Aorta (tissue), 5 donors: ENCODE measurements around the gene ZNF593. TPM values are rescaled to one million over a fixed set of nuclear protein-coding genes. Genes with fewer than 3 reads are reported as not detected.

Experiments
- ATAC-seq: fragments of 200-7000 bp; cut with Tn5 transposase; one replicate; pipeline ENCODE4 v1.9.1; 2022; ENCODE audit warnings: moderate library complexity; ENCODE audit not compliant: low FRiP score
- DNase-seq, 2 donors: peaks; one replicate each; pipeline ENCODE4 v3.0.0-alpha.2; 2020
- H3K27ac ChIP-seq, 2 donors: one replicate each; pipeline ENCODE4 v1.5.1; 2013; ENCODE audit warnings: low read length in 2 of 2, mild to moderate bottlenecking in 2 of 2, moderate library complexity in 2 of 2, control low read depth in 1 of 2, inconsistent platforms in 1 of 2, low read depth in 1 of 2
- H3K27me3 ChIP-seq, 2 donors: one replicate each; pipeline ENCODE4 v1.6.1; 2013; ENCODE audit warnings: control low read depth in 1 of 2, low read length in 1 of 2, mild to moderate bottlenecking in 1 of 2, moderate library complexity in 1 of 2; ENCODE audit not compliant: insufficient read depth in 2 of 2, control insufficient read depth in 1 of 2
- H3K36me3 ChIP-seq, 2 donors: one replicate each; pipeline ENCODE4 v1.6.1; 2013; ENCODE audit warnings: control low read depth in 1 of 2, low read length in 1 of 2, mild to moderate bottlenecking in 1 of 2; ENCODE audit not compliant: insufficient read depth in 2 of 2, control insufficient read depth in 1 of 2
- H3K4me1 ChIP-seq, 2 donors: one replicate each; pipeline ENCODE4 v1.6.1; 2013; ENCODE audit warnings: low read length in 2 of 2, control low read depth in 1 of 2, mild to moderate bottlenecking in 1 of 2, moderate library complexity in 1 of 2; ENCODE audit not compliant: insufficient read depth in 2 of 2, control insufficient read depth in 1 of 2
- H3K4me3 ChIP-seq, 2 donors: one replicate each; pipeline ENCODE4 v1.5.1; 2013; ENCODE audit warnings: low read length in 2 of 2, control low read depth in 1 of 2, mild to moderate bottlenecking in 1 of 2
- H3K9me3 ChIP-seq: one replicate; pipeline ENCODE4 v1.6.1; 2013; ENCODE audit warnings: mild to moderate bottlenecking, low read length; ENCODE audit not compliant: control insufficient read depth
- WGBS, 2 donors: extraction: QIAGEN DNeasy Blood & Tissue Kit; methylation state at CpG; one replicate each; pipeline ENCODE4 v1.1.7; 2013; 5-methylcytosine and 5-hydroxymethylcytosine counted together
- intact Hi-C, 2 donors: fragments of 100-400 bp; cut with DNase I; formaldehyde crosslinking; loops; one replicate each; pipeline versions ENCODE4 v1.14.2 to v1.15.0; 2022
- long read RNA-seq, 2 donors: library from polyadenylated mRNA; unstranded; transcript quantifications; one replicate each; pipeline ENCODE4 v2.0.0, GENCODE V29; 2020 to 2021
- polyA plus RNA-seq, 2 donors: library from polyadenylated mRNA; stranded (reverse); fragments of 200-250 nt; gene quantifications; one replicate each; pipeline ENCODE4 v1.2.3, GENCODE V29; 2013
- total RNA-seq, 2 donors: library from RNA; stranded (reverse); fragmentation: NEBNext Ultra II Directional; extraction: Animal tissue kit (Norgen Biotek cat#: 25700); gene quantifications; one replicate each; pipeline ENCODE4 v1.2.1, GENCODE V29; 2021
- donor health status: healthy with polysubstance abuse.
- donor health status: Bipolar disorder and iron deficiency.
- donor health status: DM: no; HTN: no; CAD: no.
- donor health status: DM: no; HTN: no; CAD: no.
- donor health status: DM: yes; HTN: yes; CAD: no.

ZNF593 gene
- 10 to 100 TPM; 13.4 to 18.3 TPM for total RNA-seq
- polyA plus RNA-seq, result 10 to 100 TPM; 29.4 to 48.6 TPM
- long read RNA-seq, donor 1, transcript ZNF593-202 (3 exons, 675 nt), result major isoform, 10 of 12 reads
- long read RNA-seq, donor 1, partial matches to known transcripts, result 1 of 12 reads
- long read RNA-seq, donor 1, other reads (novel, unspliced or antisense), result 1 of 12 reads
- long read RNA-seq, donor 2, transcript ZNF593-202 (3 exons, 675 nt), result major isoform, 7 of 7 reads
- long read RNA-seq, donor 2, partial matches to known transcripts, result 0 of 7 reads
- long read RNA-seq, donor 2, other reads (novel, unspliced or antisense), result 0 of 7 reads

DNA sequence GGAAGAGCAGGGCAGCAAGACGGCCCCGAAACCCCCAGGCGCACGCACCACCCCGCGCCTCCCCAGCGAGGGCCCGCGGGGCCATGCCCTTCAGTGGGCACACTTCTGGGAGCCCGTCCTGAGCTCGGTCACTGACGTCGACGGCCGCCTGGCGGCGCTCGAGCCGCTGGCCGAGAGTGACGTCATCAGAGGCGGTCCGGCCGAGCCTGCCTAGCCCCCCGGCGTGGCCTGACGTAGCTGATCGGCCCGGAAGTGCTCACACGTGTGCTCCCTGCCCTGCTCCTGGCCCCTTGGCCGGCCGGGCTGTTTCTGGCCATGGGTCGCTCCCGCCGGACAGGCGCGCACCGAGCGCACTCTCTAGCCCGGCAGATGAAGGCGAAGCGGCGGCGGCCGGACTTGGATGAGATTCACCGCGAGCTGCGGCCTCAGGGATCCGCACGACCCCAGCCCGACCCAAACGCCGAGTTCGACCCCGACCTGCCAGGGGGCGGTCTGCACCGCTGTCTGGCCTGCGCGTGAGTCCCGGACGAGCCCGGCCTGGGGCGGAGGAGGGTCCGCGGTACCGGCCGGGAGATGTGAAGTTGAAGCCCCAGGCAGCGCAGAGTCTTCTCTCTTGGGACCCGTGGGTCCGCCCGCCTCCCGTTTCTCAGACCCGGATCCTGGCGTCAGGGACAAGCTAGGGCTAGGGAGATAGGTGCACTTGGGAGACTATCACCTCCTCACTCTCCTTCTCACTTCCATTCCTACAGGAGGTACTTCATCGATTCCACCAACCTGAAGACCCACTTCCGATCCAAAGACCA is at the start of gene ZNF593:
TSS of gene ZNF593 (plus strand) at position 240 of the 803 bp plus-strand sequence. CDS start at position 316, 76 bp downstream.
- DNase-seq (peak; percentile 95 to 98), ATAC-seq (peak; percentile 96)
- Histone ChIP-seq H3K27me3 (no peaks in the 10 kb centered on the region), H3K36me3 (no peaks in the 10 kb centered on the region), H3K4me3 (peak within 1 kb of the TSS; percentile 44 to 52), H3K4me1 (no peaks in the 10 kb centered on the region), H3K9me3 (no peaks in the 10 kb centered on the region), H3K27ac (no peak within 1 kb of the TSS)
- intact Hi-C loops, result loop anchor here in 1 of 2 donors (2.0 to 5.0 kb wide), 3 partner anchors 58 to 151 kb away; partner anchors contain the start of gene PDIK1L
- 1 to 2% methylated on average over 70 to 76 of the region's 76 CpGs for WGBS, 2 donors

DNA sequence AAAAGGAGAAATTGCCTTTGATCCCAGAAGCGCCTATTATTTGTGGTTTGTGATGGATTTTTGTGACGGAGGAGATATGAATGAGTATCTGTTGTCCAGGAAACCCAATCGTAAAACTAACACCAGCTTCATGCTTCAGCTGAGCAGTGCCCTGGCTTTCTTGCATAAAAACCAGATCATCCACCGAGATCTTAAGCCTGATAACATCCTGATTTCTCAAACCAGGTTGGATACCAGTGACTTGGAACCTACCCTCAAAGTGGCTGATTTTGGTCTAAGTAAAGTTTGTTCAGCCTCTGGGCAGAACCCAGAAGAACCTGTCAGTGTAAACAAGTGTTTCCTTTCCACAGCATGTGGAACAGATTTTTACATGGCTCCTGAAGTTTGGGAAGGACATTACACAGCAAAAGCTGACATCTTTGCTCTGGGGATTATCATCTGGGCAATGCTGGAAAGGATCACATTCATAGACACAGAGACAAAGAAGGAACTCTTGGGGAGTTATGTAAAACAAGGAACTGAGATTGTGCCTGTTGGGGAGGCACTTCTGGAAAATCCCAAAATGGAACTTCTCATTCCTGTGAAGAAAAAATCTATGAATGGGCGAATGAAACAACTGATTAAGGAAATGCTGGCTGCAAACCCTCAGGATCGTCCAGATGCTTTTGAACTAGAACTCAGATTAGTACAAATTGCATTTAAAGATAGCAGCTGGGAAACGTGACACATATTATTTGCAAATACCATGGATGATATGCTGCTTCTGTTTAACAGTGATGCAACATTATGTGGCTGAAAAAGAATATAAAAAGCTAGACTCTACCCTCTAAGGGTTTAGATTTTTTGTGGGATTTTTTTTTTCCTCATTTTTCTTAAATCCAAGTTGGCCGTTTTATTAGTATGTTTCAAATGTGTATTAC is 47.6 kb upstream of the ZNF593 start:
- Histone ChIP-seq H3K36me3 (no peaks in the 10 kb centered on the region), H3K27ac (peak overlapping the region; percentile 5 to 67), H3K9me3 (no peaks in the 10 kb centered on the region), H3K4me3 (no peak overlapping the region), H3K4me1 (no peaks in the 10 kb centered on the region), H3K27me3 (no peaks in the 10 kb centered on the region)
- WGBS, 2 donors, result 38 to 43% methylated on average over 8 of the region's 8 CpGs
- DNase-seq (no peak), ATAC-seq (no peak)
- intact Hi-C loops, result no loop called here

DNA sequence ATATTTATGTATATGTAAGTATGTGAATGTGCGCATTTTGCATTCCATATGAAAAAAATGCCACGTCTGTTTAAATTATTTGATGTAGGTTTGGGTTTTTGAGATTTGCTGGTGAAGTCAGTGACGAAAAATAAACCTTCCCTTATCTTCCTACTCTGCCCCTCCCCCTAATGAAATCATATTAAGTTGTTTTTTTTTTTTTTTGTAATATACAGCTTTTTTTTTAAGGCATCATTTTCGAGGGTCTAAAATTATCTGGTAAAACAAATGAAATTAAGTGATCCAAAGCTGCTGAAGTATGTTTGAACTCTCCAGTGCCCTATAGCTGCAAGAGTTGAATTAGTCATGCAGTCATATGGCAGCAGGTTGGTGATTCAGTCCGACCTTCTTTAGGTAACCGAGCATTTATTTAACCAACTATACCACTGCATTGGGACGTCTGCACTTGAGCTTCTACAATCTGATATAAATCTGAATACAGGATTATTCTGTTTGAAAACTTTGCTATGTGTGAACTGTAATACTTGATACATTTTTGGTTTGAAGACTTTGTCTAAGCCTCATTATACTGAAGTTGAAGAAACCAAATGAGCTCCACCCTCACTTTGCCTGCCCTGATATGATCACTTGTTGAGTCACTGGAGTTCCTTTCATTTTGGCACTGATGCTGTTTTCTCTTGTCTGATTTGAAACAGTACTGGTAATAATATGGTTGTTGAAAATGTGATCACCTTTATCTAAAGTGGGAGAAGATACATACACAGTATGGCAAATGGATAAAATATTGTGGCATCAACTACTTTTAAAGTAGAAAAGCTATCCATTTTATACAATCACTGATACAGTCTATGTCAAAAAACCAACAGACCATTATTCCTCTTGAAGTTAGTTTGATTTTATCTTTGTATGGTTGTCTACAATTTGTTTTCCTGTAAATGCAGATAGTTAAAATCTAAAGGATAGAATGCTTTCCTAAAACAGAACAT is 46.4 kb upstream of the ZNF593 start:
- H3K4me3 ChIP-seq, result no peak overlapping the region
- 87 to 89% methylated on average over 7 of the region's 7 CpGs for WGBS, 2 donors
- intact Hi-C loops, result no loop called here
- no peaks in the 10 kb centered on the region for H3K27me3 ChIP-seq
- no peaks in the 10 kb centered on the region for H3K4me1 ChIP-seq
- no peak for ATAC-seq
- no peak overlapping the region for H3K27ac ChIP-seq
- DNase-seq, result no peak
- H3K36me3 ChIP-seq, result no peaks in the 10 kb centered on the region
- H3K9me3 ChIP-seq, result no peaks in the 10 kb centered on the region

DNA sequence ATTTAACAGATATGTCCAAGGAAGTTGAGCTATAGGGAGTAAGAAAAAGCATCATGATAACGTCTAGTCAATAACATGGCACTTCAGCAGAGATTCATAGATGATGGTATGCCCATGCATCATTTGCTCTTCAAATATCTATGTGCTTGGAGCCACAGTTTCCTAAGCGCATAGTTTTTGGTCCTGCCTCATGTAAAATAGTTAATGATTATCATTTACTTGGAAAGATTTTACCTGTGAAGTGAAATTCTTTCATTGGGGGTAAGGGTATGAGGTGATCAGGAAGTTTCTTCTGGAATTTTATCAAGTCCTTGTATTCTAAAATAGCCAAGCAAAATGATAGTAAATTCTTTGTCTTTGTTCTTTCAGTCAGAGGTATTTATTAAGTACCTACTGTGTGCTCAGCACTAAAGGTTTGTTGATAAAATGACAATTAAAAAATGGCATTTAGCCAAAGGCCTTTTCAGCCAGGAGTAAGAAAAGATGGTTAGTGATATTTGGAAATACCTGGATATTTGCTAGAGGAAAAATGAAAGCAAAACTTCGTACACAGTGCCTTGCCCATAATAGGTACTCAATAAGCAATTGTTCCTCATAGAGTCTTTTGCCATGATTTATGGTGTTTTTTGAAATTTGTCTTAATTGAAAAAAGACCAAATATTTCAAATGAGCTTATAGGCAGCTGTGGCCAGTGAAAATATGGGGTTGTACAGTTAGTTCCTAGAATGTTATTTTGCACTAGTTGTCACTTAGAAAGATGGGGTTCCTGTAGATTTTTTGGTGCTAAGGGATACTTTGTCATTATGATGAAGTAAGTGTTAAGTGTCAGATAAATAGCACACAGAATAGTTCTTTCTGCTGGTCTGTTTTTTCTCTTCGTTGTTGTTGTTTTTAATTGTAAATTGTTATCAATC is 45.0 kb upstream of the ZNF593 start:
- no peaks in the 10 kb centered on the region for H3K27me3 ChIP-seq
- no peak overlapping the region for H3K27ac ChIP-seq
- H3K36me3 ChIP-seq, result no peaks in the 10 kb centered on the region
- 80 to 81% methylated on average over 4 of the region's 4 CpGs for WGBS, 2 donors
- DNase-seq, result no peak
- ATAC-seq, result no peak
- no peaks in the 10 kb centered on the region for H3K9me3 ChIP-seq
- no peaks in the 10 kb centered on the region for H3K4me1 ChIP-seq
- intact Hi-C loops, result no loop called here
- H3K4me3 ChIP-seq, result no peak overlapping the region

DNA sequence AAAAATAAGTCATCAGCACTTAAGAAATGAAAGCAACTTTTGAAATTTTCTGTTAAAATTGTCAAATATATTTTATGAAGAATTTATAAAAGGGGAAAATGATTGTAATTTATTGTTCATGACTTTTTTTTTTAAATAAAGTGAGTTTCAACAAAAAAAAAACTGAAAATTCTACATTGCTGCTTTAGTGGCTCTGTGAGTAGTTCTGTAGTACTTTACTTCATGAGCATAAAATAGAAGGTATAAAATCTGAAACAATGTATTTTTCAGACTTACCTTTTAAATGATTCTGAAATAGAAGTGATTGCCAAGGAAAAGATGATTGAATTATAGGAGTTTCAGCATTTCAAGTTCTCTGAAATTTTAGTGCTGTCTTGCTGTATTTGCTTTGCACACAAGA is 44.3 kb upstream of the ZNF593 start:
- DNase-seq (no peak), ATAC-seq (no peak)
- H3K27me3 ChIP-seq, result no peaks in the 10 kb centered on the region
- H3K4me1 ChIP-seq, result no peaks in the 10 kb centered on the region
- intact Hi-C loops, result no loop called here
- H3K27ac ChIP-seq, result no peak overlapping the region
- H3K4me3 ChIP-seq, result no peak overlapping the region
- no peaks in the 10 kb centered on the region for H3K9me3 ChIP-seq
- H3K36me3 ChIP-seq, result no peaks in the 10 kb centered on the region

DNA sequence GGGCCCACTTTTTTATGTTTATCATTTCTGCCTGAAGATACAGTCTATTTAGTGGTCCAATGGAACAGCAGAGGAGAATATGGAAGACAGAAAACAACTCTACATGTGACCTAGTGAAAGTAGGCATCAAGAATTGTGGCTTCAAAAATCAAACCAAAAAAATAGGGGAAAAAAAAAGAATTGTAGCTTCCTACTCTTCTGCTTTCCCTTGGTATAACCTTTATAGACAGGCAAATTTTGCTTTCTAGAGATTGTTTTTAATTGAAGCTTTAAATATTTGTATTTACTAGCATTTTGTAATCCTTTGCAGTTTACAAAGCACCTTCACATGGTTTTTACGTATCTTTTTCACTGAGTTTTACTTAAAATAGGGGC is 43.8 kb upstream of the ZNF593 start:
- intact Hi-C loops, result no loop called here
- Histone ChIP-seq H3K27me3 (no peaks in the 10 kb centered on the region), H3K36me3 (no peaks in the 10 kb centered on the region), H3K9me3 (no peaks in the 10 kb centered on the region), H3K27ac (no peak overlapping the region), H3K4me3 (no peak overlapping the region), H3K4me1 (no peaks in the 10 kb centered on the region)
- 82 to 86% methylated on average over 1 of the region's 1 CpG for WGBS, 2 donors
- ATAC-seq (no peak), DNase-seq (no peak)

DNA sequence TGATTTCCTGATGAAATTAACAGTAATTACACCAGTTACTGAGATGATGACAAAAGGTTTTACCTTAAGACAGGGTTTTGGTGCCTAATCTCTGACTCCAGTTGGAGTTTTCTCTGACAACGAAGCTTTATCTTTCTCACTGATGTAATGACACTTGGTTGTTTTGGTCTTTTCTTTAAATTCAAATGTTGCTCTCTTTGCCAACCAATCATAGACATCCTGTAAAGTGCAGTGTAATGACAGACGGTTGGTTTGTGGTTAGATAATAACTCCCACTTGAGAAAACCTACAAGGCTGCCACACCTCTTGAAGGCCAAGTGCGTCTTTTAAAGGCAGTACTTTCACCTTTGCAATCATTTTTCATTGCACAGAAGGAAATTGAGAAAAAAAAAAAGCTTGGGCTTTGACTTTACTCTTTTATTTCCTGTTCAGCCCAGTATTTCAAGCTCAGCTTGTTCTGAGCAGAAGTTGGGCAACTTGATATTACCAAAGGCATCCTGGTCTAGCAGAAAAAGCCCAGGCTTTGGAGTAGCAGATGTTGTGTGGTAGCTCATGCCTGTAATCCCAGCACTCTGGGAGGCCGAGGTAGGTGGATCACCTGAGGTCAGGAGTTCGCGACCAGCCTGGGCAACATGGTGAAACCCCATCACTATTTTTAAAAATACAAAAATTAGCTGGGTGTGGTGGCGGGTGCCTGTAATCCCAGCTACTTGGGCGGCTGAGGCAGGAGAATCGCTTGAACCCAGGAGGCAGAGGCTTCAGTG is 43.2 kb upstream of the ZNF593 start:
- H3K27me3 ChIP-seq, result no peaks in the 10 kb centered on the region
- intact Hi-C loops, result no loop called here
- no peak overlapping the region for H3K27ac ChIP-seq
- H3K9me3 ChIP-seq, result no peaks in the 10 kb centered on the region
- no peaks in the 10 kb centered on the region for H3K4me1 ChIP-seq
- H3K36me3 ChIP-seq, result no peaks in the 10 kb centered on the region
- H3K4me3 ChIP-seq, result no peak overlapping the region
- 85 to 90% methylated on average over 9 of the region's 9 CpGs for WGBS, 2 donors
- DNase-seq, result no peak
- no peak for ATAC-seq
